ES-I3 (cell line): ENCODE results near the gene CREB3L1.

ENCODE experiments used
- H3K36me3 ChIP-seq: 2 replicates; pipeline ENCODE4 v1.6.1; 2013; ENCODE audit warnings: mild to moderate bottlenecking, low read length, control low read depth, moderate library complexity; ENCODE audit not compliant: insufficient read depth
- H3K4me1 ChIP-seq: 2 replicates; pipeline ENCODE4 v1.6.1; 2013; ENCODE audit warnings: mild to moderate bottlenecking, control low read depth, low read length; ENCODE audit not compliant: insufficient read depth
- H3K9ac ChIP-seq: 2 replicates; pipeline ENCODE4 v1.6.1; 2013; ENCODE audit warnings: low read depth, mild to moderate bottlenecking, low read length, moderate library complexity
- H3K9me3 ChIP-seq: 2 replicates; pipeline ENCODE4 v1.6.1; 2013; ENCODE audit warnings: mild to moderate bottlenecking, low read length, moderate library complexity; ENCODE audit not compliant: control insufficient read depth, insufficient read depth

The CREB3L1 gene

GRCh38 chr11:46359953-46360352 lies 82.5 kb downstream of the CREB3L1 start:
- peaks cover 3% of the 10 kb centered on the region; the same call in 1 of the 2 replicates for H3K36me3 ChIP-seq
- no peaks in the 10 kb centered on the region for H3K9me3 ChIP-seq
- no peak overlapping the region for H3K9ac ChIP-seq
- H3K4me1 ChIP-seq = peaks cover 38% of the 10 kb centered on the region

DNA sequence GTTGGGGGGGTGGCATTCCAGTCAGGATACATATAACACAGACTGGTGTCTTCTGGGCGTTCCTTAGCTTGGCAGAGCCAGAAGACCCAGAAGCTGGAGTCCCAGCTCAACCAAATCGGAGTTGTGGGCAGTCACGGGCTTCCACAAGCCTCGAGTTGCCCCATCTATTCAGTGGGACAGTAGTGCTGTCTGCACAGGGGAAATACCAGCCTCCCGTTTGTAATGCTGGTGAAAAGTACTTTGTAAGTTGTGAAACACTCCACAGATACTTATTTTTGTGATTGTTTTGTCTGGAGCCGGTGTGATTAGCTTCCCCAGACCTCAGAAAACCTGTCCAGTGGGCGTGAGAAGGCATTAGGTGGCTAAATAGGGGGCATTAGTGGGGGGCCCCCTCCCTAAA lies 83.4 kb downstream of the CREB3L1 start:
- peaks cover 3% of the 10 kb centered on the region; the same call in 1 of the 2 replicates for H3K36me3 ChIP-seq
- H3K4me1 ChIP-seq = peaks cover 38% of the 10 kb centered on the region
- H3K9ac ChIP-seq = no peak overlapping the region

GRCh38 chr11:46361283-46362155 lies 84.1 kb downstream of the CREB3L1 start:
- peaks cover 32% of the 10 kb centered on the region for H3K4me1 ChIP-seq
- H3K9ac ChIP-seq = no peak overlapping the region
- no peaks in the 10 kb centered on the region for H3K9me3 ChIP-seq
- no peaks in the 10 kb centered on the region for H3K36me3 ChIP-seq

More for the DNA sequence above, 83.4 kb downstream of the CREB3L1 start:
- H3K9me3 ChIP-seq = no peaks in the 10 kb centered on the region

DNA sequence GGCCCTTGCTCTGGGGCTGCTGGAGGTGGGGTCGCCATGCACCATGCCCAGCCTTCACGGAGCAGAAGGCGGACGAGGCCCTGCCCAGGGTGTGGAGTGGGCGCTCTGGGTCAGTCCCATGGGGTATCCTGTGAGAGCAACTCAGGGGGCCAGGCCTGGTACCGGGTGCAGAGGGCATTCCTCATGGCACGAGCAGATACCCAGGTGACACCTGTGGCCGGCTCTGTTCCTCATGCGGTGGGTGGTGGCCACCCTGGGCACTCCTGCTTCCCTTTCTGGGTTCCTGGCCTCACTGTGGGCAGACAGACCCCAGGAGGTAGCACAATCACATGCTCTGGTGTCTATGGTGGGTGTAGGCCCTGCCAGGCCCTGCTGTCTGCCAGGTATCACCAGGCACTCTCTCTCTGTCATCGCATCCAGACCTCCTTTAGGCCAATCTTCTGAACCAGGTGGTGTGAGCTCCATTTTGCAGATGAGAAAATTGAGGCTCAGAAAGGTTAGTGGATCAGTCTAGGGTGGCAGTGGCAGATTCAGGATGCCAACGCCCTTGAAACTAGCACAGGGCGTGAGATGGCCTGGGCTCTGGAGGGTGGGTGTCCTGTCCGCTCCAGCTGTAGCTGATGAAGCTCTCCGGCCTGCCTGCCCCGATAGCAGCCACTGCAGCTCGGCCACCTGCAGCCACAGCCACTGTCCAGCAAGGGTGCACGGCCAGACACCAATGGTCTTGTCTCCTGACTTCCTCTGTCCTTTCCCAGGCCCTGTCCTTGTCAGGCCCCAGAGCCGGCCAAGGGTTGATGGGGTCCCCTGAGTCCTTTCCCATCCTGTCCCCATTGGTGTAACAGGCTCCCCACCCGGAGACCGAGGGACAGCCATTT lies 84.9 kb downstream of the CREB3L1 start:
- Histone ChIP-seq H3K9ac (no peak overlapping the region), H3K9me3 (no peaks in the 10 kb centered on the region), H3K36me3 (no peaks in the 10 kb centered on the region; the same call in 1 of the 2 replicates), H3K4me1 (peaks cover 26% of the 10 kb centered on the region; the same call in 1 of the 2 replicates)

DNA sequence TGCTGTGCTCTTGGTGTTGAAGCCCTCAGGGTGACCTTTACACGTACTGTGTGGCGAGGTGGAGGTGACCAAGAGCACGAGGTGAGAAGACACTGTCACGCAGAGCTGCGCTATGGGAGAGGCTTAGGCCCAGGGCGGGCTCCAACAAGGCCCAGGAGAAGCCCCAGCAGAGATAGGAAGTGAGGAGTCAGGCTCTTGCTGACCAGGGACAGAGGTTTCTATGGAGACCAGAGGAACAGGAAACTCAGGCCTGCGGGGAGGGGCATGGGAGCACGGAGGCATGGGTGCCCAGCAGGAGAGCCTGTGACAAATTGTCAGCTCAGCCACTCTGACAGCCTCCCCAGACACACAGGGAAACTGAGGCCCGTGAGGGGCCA lies 85.6 kb downstream of the CREB3L1 start:
- Histone ChIP-seq H3K4me1 (peaks cover 22% of the 10 kb centered on the region; the same call in 1 of the 2 replicates), H3K36me3 (no peaks in the 10 kb centered on the region; the same call in 1 of the 2 replicates), H3K9ac (no peak overlapping the region), H3K9me3 (no peaks in the 10 kb centered on the region)

GRCh38 chr11:46363455-46364005 lies 86.1 kb downstream of the CREB3L1 start:
- no peaks in the 10 kb centered on the region for H3K9me3 ChIP-seq
- H3K4me1 ChIP-seq = peaks cover 22% of the 10 kb centered on the region; the same call in 1 of the 2 replicates
- no peak overlapping the region for H3K9ac ChIP-seq
- no peaks in the 10 kb centered on the region; the same call in 1 of the 2 replicates for H3K36me3 ChIP-seq

- H3K4me1 ChIP-seq = peaks cover 22% of the 10 kb centered on the region; the same call in 1 of the 2 replicates
- H3K9ac ChIP-seq = no peak overlapping the region
Observed at GRCh38 chr11:46364056-46364455, 86.6 kb downstream of the CREB3L1 start.

DNA sequence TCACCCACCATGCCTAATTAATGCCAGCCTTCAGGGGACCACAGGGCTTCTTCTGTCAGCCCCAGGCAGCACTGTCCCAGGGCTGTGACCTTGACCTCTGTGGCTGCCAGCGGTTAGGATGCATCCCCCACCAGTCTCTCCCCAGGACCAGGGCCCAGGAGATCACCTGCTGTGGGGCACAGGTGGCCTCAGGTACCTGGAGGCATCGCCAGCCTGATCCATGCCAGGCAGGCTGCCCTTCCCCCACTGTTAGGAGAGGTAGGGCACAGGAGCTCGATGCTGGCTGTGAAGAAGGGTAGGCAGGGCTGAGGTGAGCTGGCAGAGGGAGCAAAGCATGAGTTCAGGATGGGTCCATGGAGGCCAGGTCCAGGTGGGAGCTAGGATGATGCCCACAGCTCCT lies 87.3 kb downstream of the CREB3L1 start:
- H3K4me1 ChIP-seq = peaks cover 28% of the 10 kb centered on the region; the same call in 1 of the 2 replicates
- H3K36me3 ChIP-seq = no peaks in the 10 kb centered on the region; the same call in 1 of the 2 replicates

More at GRCh38 chr11:46364056-46364455, 86.6 kb downstream of the CREB3L1 start:
- Histone ChIP-seq H3K36me3 (no peaks in the 10 kb centered on the region; the same call in 1 of the 2 replicates), H3K9me3 (no peaks in the 10 kb centered on the region)

DNA sequence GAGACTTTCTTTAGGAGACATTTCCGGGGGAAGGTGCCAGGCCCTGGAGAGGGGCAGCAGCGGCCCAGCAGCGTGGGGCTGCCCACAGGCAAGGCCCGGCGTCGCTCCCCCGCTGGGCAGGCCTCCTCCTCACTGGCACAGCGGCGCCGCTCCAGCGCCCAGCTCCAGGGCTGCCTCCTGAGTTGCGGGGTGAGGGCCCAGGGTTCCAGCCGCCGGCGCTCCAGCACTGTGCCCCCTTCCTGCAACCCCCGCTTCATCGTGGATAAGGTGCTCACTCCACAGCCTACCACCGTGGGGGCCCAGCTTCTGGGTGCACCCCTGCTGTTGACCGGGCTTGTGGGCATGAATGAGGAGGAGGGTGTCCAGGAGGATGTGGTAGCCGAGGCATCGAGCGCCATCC lies 88.8 kb downstream of the CREB3L1 start:
- Histone ChIP-seq H3K9me3 (no peaks in the 10 kb centered on the region), H3K4me1 (peaks cover 26% of the 10 kb centered on the region; the same call in 1 of the 2 replicates), H3K36me3 (no peaks in the 10 kb centered on the region; the same call in 1 of the 2 replicates), H3K9ac (no peak overlapping the region)

More for the DNA sequence above, 87.3 kb downstream of the CREB3L1 start:
- Histone ChIP-seq H3K9ac (no peak overlapping the region), H3K9me3 (no peaks in the 10 kb centered on the region)

- Histone ChIP-seq H3K9me3 (no peaks in the 10 kb centered on the region), H3K36me3 (no peaks in the 10 kb centered on the region; the same call in 1 of the 2 replicates), H3K4me1 (peaks cover 22% of the 10 kb centered on the region; the same call in 1 of the 2 replicates), H3K9ac (no peak overlapping the region)
Observed at GRCh38 chr11:46366661-46367161, 89.2 kb downstream of the CREB3L1 start.

GRCh38 chr11:46367244-46367915 lies 89.9 kb downstream of the CREB3L1 start:
- H3K9ac ChIP-seq = no peak overlapping the region
- no peaks in the 10 kb centered on the region; the same call in 1 of the 2 replicates for H3K36me3 ChIP-seq
- H3K9me3 ChIP-seq = no peaks in the 10 kb centered on the region
- H3K4me1 ChIP-seq = peaks cover 16% of the 10 kb centered on the region; the same call in 1 of the 2 replicates

DNA sequence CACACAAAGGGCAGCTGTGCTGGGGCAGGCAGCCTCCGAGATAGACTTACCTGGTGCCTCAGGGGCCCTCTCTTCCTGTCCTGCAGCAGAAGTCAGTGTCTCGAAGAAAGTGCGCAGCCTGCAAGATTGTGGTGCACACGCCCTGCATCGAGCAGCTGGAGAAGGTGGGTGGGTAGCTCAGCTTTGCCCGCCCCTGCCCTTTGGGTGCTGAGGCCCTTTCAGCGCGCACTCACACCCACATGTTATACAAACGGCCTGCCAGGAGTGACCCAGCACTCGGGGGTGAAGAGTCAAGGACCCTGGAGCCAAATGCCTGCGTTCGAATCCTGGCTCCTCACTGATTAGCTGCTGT lies 90.4 kb downstream of the CREB3L1 start:
- no peaks in the 10 kb centered on the region for H3K9me3 ChIP-seq
- no peak overlapping the region for H3K9ac ChIP-seq
- peaks cover 11% of the 10 kb centered on the region; the same call in 1 of the 2 replicates for H3K4me1 ChIP-seq
- no peaks in the 10 kb centered on the region; the same call in 1 of the 2 replicates for H3K36me3 ChIP-seq

GRCh38 chr11:46369458-46370152 lies 92.1 kb downstream of the CREB3L1 start:
- H3K9ac ChIP-seq = no peak overlapping the region
- peaks cover 8% of the 10 kb centered on the region; the same call in 1 of the 2 replicates for H3K4me1 ChIP-seq
- no peaks in the 10 kb centered on the region; the same call in 1 of the 2 replicates for H3K36me3 ChIP-seq
- H3K9me3 ChIP-seq = no peaks in the 10 kb centered on the region
